GM12878 (cell line): ENCODE results near the gene GALNT17. TPM values are rescaled to one million over a fixed set of nuclear protein-coding genes. Genes with fewer than 3 reads are reported as not detected.

Source experiments
- ATAC-seq: fragments of 200-7000 bp; cut with Tn5 transposase; 3 replicates; pipeline ENCODE4 v1.9.1; 2020; ENCODE audit warnings: mild to moderate bottlenecking, moderate library complexity
- BruUV-seq: library from RNA; stranded (reverse); fragments of 400-500 nt; replicated peaks from 2 replicates; lab custom pipeline; 2021; lab: Mats Ljungman, UMichigan
- CTCF ChIA-PET: fragments of 300-600 bp; sonication (Branson Sonifier 250); formaldehyde crosslinking; extraction: SDS; loops from one replicate; lab custom pipeline; 2021; ENCODE audit warnings: inconsistent platforms; lab: Yijun Ruan, JAX
- POLR2A ChIA-PET: fragments of 350-600 bp; formaldehyde crosslinking; extraction: SDS; loops from one replicate; lab custom pipeline; 2021; ENCODE audit warnings: inconsistent platforms; lab: Charles Lee
- RAD21 ChIA-PET: fragments of 300-600 bp; sonication (Branson Sonifier 250); formaldehyde crosslinking; loops from one replicate; lab custom pipeline; 2023; ENCODE audit warnings: antibody characterized with exemption; ENCODE audit not compliant: unreplicated experiment; lab: Charles Lee
- SMC1A ChIA-PET: fragments of 300-600 bp; sonication (Branson Sonifier 250); formaldehyde crosslinking; loops from one replicate; lab custom pipeline; 2023; ENCODE audit not compliant: unreplicated experiment, uncharacterized antibody; lab: Charles Lee
- DNase-seq: peaks from one replicate; pipeline ENCODE4 v3.0.0-alpha.2; 2011; ENCODE audit warnings: low read depth, low spot score
- FAIRE-seq: peaks from 3 replicates; lab custom pipeline; 2011; peaks lifted over from hg19 to GRCh38; lab: Jason Lieb, UNC
- H2AFZ ChIP-seq: 2 replicates; pipeline ENCODE4 v1.6.0; 2011; ENCODE audit warnings: low read depth, low read length, control low read depth; ENCODE audit not compliant: control insufficient read depth
- H3K27ac ChIP-seq: 2 replicates; pipeline ENCODE4 v1.5.1; 2011; ENCODE audit warnings: control low read depth; ENCODE audit not compliant: control insufficient read depth, insufficient read depth
- H3K27me3 ChIP-seq, 2 experiments: replicated peaks in 1 of 2; 2 replicates each; pipeline versions ENCODE4 v1.6.0 to v1.6.1; 2011; ENCODE audit warnings: low read length in 1 of 2; ENCODE audit not compliant: control insufficient read depth in 2 of 2, insufficient read depth in 2 of 2
- H3K36me3 ChIP-seq, 2 experiments: 2 replicates each; pipeline ENCODE4 v1.5.1; 2011; ENCODE audit warnings: low read length in 1 of 2; ENCODE audit not compliant: control insufficient read depth in 2 of 2, insufficient read depth in 2 of 2
- H3K4me1 ChIP-seq: 2 replicates; pipeline ENCODE4 v1.6.1; 2011; ENCODE audit warnings: mild to moderate bottlenecking, low read length, moderate library complexity, mixed read lengths; ENCODE audit not compliant: control insufficient read depth, insufficient read depth
- H3K4me2 ChIP-seq: 2 replicates; pipeline ENCODE4 v1.6.0; 2011; ENCODE audit warnings: control low read depth; ENCODE audit not compliant: control insufficient read depth, insufficient read depth
- H3K4me3 ChIP-seq: fragments of 200-600 bp; sonication (generic); 2 replicates; pipeline ENCODE4 v1.5.1; 2016
- H3K79me2 ChIP-seq: 2 replicates; pipeline ENCODE4 v1.6.0; 2011; ENCODE audit warnings: low read length; ENCODE audit not compliant: control insufficient read depth, insufficient read depth
- H3K9ac ChIP-seq: 2 replicates; pipeline ENCODE4 v1.8.0; 2011; ENCODE audit warnings: low read length, control low read depth, mixed read lengths; ENCODE audit not compliant: control insufficient read depth, insufficient read depth
- H3K9me3 ChIP-seq: replicated peaks from 3 replicates; pipeline ENCODE4 v1.5.1; 2011; ENCODE audit warnings: mild to moderate bottlenecking, low read length; ENCODE audit not compliant: control insufficient read depth, insufficient read depth
- H4K20me1 ChIP-seq: 2 replicates; pipeline ENCODE4 v1.6.0; 2011; ENCODE audit not compliant: control insufficient read depth, insufficient read depth
- CEBPB ChIP-seq, 2 experiments: fragments of 150-350 bp in 1 of 2; IDR thresholded peaks; 2 replicates each; pipeline ENCODE4 v1.6.1; 2012 to 2014; ENCODE audit warnings: low read depth in 2 of 2, low read length in 2 of 2, borderline replicate concordance in 1 of 2, inconsistent platforms in 1 of 2
- EGR1 ChIP-seq, 2 experiments: IDR thresholded peaks; 1 replicate in 1 of 2; 2 replicates in 1 of 2; pipeline ENCODE4 v1.6.1; 2011 to 2012; ENCODE audit warnings: low read depth in 2 of 2, low read length in 2 of 2, borderline replicate concordance in 1 of 2, mild to moderate bottlenecking in 1 of 2, moderate library complexity in 1 of 2
- FOS ChIP-seq: IDR thresholded peaks from 3 replicates; pipeline ENCODE4 v1.6.1; 2011; ENCODE audit warnings: borderline replicate concordance; ENCODE audit not compliant: insufficient read length; ENCODE audit errors: extremely low read depth
- FOXM1 ChIP-seq: IDR thresholded peaks from 2 replicates; pipeline ENCODE4 v1.6.1; 2012; ENCODE audit warnings: low read depth, mild to moderate bottlenecking, inconsistent platforms, low read length, moderate library complexity
- HSF1 ChIP-seq: fragments of 150-350 bp; IDR thresholded peaks from 2 replicates; pipeline ENCODE4 v1.6.1; 2014; ENCODE audit warnings: mild to moderate bottlenecking, low read depth, low read length
- IKZF1 ChIP-seq: fragments of 450-650 bp; conservative IDR thresholded peaks from 2 replicates; pipeline ENCODE4 v1.6.1; 2017; ENCODE audit warnings: antibody characterized with exemption, mild to moderate bottlenecking
- SUPT20H ChIP-seq: IDR thresholded peaks from 2 replicates; pipeline ENCODE4 v1.6.1; 2011; ENCODE audit warnings: low read depth, mild to moderate bottlenecking, low read length, moderate library complexity, borderline replicate concordance; ENCODE audit not compliant: control insufficient read depth
- WGBS: methylation state at CpG from one replicate; pipeline ENCODE4 v1.1.6; 2016; ENCODE audit warnings: low lambda C conversion rate; ENCODE audit not compliant: insufficient replicate concordance, insufficient coverage; ENCODE audit errors: missing lambda C conversion rate; 5-methylcytosine and 5-hydroxymethylcytosine counted together
- in situ Hi-C: fragments of 300-500 bp; cut with MboI; formaldehyde crosslinking; loops from 9 replicates; pipeline ENCODE4 v1.14.3; 2018; ENCODE audit warnings: mixed read lengths
- intact Hi-C: fragments of 100-400 bp; cut with micrococcal nuclease; formaldehyde crosslinking; loops from one replicate; pipeline ENCODE4 v1.14.2; 2022; ENCODE audit not compliant: unreplicated experiment
- polyA plus RNA-seq, 11 experiments: library from polyadenylated mRNA; depleted of rRNA in 4 of 11; unstranded in 6 of 11; stranded (reverse) in 5 of 11; fragments of >200 nt; fragmentation: Nextera tagmentation in 4 of 11; fragmentation: Illumina TruSeq in 1 of 11; extraction: Ambion mirVana in 4 of 11; extraction: Trizol in 1 of 11; gene quantifications; 1 replicate in 1 of 11; 2 replicates in 10 of 11; pipeline versions ENCODE4 v1.2.1 to v1.2.3, GENCODE V29; 2011 to 2016; ENCODE audit warnings: inconsistent platforms in 2 of 11, missing spikeins in 2 of 11, low read depth in 1 of 11
- total RNA-seq, 4 experiments: library from RNA; depleted of rRNA in 3 of 4; stranded (reverse); fragments of >200 nt in 3 of 4; fragmentation: Illumina TruSeq in 1 of 4; extraction: Trizol in 1 of 4; gene quantifications; 2 replicates each; pipeline versions ENCODE4 v1.2.1 to v1.2.3, GENCODE V29; 2013 to 2021
- TF ChIP-seq, protein P1 (sequence below): fragments of 450-650 bp; IDR thresholded peaks from 2 replicates; pipeline ENCODE4 v1.6.1; 2017; ENCODE audit warnings: mild to moderate bottlenecking
- TF ChIP-seq, protein P2 (sequence below): fragments of 450-650 bp; formaldehyde crosslinking; IDR thresholded peaks from 2 replicates; pipeline ENCODE4 v1.5.0; 2022; ENCODE audit warnings: mild to moderate bottlenecking, missing genetic modification characterization

The GALNT17 gene
- total and polyA plus RNA-seq, 10 of the 15 experiments (the other 5 are each of a cell fraction or from before 2014, with no cell fraction given), result 0.12 to 0.15 TPM; not detected in 8

- in situ Hi-C loops (no loop called here), intact Hi-C loops (no loop called here)
- Histone ChIP-seq H3K4me2 (no peak overlapping the region), H3K36me3 (no peaks in the 10 kb centered on the region), H4K20me1 (no peaks in the 10 kb centered on the region), H3K9me3 (no peaks in the 10 kb centered on the region), H3K4me3 (no peak overlapping the region), H2AFZ (no peak overlapping the region), H3K9ac (no peak overlapping the region), H3K27me3 (no peaks in the 10 kb centered on the region), H3K4me1 (no peaks in the 10 kb centered on the region), H3K79me2 (no peaks in the 10 kb centered on the region), H3K27ac (no peak overlapping the region)
- ATAC-seq, result no peak
- ChIA-PET POLR2A (no interaction called here), SMC1A (no interaction called here), CTCF (no interaction called here), RAD21 (no interaction called here)
- 49% methylated on average over 11 of the region's 11 CpGs for WGBS
- no peak for FAIRE-seq
- no TSS peak for BruUV-seq
- DNase-seq, result no peak
- TF ChIP-seq, protein P1, sequence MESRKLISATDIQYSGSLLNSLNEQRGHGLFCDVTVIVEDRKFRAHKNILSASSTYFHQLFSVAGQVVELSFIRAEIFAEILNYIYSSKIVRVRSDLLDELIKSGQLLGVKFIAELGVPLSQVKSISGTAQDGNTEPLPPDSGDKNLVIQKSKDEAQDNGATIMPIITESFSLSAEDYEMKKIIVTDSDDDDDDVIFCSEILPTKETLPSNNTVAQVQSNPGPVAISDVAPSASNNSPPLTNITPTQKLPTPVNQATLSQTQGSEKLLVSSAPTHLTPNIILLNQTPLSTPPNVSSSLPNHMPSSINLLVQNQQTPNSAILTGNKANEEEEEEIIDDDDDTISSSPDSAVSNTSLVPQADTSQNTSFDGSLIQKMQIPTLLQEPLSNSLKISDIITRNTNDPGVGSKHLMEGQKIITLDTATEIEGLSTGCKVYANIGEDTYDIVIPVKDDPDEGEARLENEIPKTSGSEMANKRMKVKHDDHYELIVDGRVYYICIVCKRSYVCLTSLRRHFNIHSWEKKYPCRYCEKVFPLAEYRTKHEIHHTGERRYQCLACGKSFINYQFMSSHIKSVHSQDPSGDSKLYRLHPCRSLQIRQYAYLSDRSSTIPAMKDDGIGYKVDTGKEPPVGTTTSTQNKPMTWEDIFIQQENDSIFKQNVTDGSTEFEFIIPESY, result no peak
- TF ChIP-seq CEBPB (IDR thresholded peaks at IDR 0.05; ENCODE audit: borderline replicate concordance in 1 of 2, low read depth in 2 of 2, low read length in 2 of 2), result no peak
- TF ChIP-seq EGR1 (IDR thresholded peaks at IDR 0.05; ENCODE audit: borderline replicate concordance in 1 of 2, low read depth in 2 of 2, low read length in 2 of 2), result no peak
- TF ChIP-seq FOS, result no peak
- no peak for TF ChIP-seq FOXM1
- no peak for TF ChIP-seq SUPT20H
- no peak for TF ChIP-seq IKZF1
- TF ChIP-seq, protein P2, sequence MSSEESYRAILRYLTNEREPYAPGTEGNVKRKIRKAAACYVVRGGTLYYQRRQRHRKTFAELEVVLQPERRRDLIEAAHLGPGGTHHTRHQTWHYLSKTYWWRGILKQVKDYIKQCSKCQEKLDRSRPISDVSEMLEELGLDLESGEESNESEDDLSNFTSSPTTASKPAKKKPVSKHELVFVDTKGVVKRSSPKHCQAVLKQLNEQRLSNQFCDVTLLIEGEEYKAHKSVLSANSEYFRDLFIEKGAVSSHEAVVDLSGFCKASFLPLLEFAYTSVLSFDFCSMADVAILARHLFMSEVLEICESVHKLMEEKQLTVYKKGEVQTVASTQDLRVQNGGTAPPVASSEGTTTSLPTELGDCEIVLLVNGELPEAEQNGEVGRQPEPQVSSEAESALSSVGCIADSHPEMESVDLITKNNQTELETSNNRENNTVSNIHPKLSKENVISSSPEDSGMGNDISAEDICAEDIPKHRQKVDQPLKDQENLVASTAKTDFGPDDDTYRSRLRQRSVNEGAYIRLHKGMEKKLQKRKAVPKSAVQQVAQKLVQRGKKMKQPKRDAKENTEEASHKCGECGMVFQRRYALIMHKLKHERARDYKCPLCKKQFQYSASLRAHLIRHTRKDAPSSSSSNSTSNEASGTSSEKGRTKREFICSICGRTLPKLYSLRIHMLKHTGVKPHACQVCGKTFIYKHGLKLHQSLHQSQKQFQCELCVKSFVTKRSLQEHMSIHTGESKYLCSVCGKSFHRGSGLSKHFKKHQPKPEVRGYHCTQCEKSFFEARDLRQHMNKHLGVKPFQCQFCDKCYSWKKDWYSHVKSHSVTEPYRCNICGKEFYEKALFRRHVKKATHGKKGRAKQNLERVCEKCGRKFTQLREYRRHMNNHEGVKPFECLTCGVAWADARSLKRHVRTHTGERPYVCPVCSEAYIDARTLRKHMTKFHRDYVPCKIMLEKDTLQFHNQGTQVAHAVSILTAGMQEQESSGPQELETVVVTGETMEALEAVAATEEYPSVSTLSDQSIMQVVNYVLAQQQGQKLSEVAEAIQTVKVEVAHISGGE (CRISPR knock-in tag), result no peak
- TF ChIP-seq HSF1, result no peak
Measured at GRCh38 chr7:71541707-71542353, 409.9 kb downstream of the GALNT17 start.
